Naive thymus-derived CD4-positive, alpha-beta T cell (primary cell): Measurements from ENCODE around the gene ERMP1. TPM values are rescaled to one million over a fixed set of nuclear protein-coding genes. Genes with fewer than 3 reads are reported as not detected.

Experiments
- ATAC-seq: fragments of 150-1000 bp; cut with Tn5 transposase; 2 replicates; pipeline ENCODE4 v1.10.0; 2021; ENCODE audit warnings: mild to moderate bottlenecking, moderate library complexity
- CTCF ChIA-PET: fragments of 350-600 bp; sonication (Branson Sonifier 250); formaldehyde crosslinking; loops from one replicate; lab custom pipeline; 2021; ENCODE audit warnings: antibody characterized with exemption; lab: Charles Lee
- POLR2A ChIA-PET: fragments of 350-600 bp; sonication (Branson Sonifier 250); formaldehyde crosslinking; loops from one replicate; lab custom pipeline; 2021; ENCODE audit warnings: antibody characterized with exemption, inconsistent platforms; lab: Charles Lee
- DNase-seq, 9 donors: peaks; one replicate each; pipeline versions ENCODE4 v3.0.0 to v3.0.0-alpha.2; 2020 to 2022; ENCODE audit warnings: mixed read lengths in 1 of 9
- H3K27ac ChIP-seq: one replicate; pipeline ENCODE4 v1.7.0; 2013; ENCODE audit warnings: mild to moderate bottlenecking, low read depth, low read length, moderate library complexity
- H3K27me3 ChIP-seq, 2 donors: one replicate each; pipeline ENCODE4 v1.7.0; 2013; ENCODE audit warnings: low read length in 2 of 2, mild to moderate bottlenecking in 2 of 2, moderate library complexity in 2 of 2; ENCODE audit not compliant: control insufficient read depth in 2 of 2, insufficient read depth in 2 of 2
- H3K36me3 ChIP-seq, 3 experiments: 1 replicate in 2 of 3; 2 replicates in 1 of 3; pipeline ENCODE4 v1.7.0; 2013; ENCODE audit warnings: low read length in 3 of 3, mild to moderate bottlenecking in 3 of 3, moderate library complexity in 1 of 3; ENCODE audit not compliant: insufficient read depth in 3 of 3, control insufficient read depth in 2 of 3
- H3K4me1 ChIP-seq, 2 donors: one replicate each; pipeline ENCODE4 v1.7.0; 2013; ENCODE audit warnings: low read length in 2 of 2, mild to moderate bottlenecking in 2 of 2, moderate library complexity in 1 of 2; ENCODE audit not compliant: control insufficient read depth in 2 of 2, insufficient read depth in 2 of 2
- H3K4me3 ChIP-seq: 2 replicates; pipeline ENCODE4 v1.7.0; 2013; ENCODE audit warnings: mild to moderate bottlenecking, low read length
- H3K9me3 ChIP-seq, 3 experiments: 1 replicate in 2 of 3; 2 replicates in 1 of 3; pipeline ENCODE4 v1.7.0; 2013; ENCODE audit warnings: low read length in 3 of 3; ENCODE audit not compliant: control insufficient read depth in 2 of 3
- H3K27ac Mint-ChIP-seq, 9 donors: one replicate each; pipeline ENCODE4 v1.8.0; 2020 to 2022; ENCODE audit warnings: mixed read lengths in 9 of 9, mild to moderate bottlenecking in 8 of 9, moderate library complexity in 5 of 9, inconsistent platforms in 2 of 9
- H3K27me3 Mint-ChIP-seq, 5 donors: one replicate each; pipeline ENCODE4 v1.8.0; 2021 to 2022; ENCODE audit warnings: mixed read lengths in 5 of 5, mild to moderate bottlenecking in 1 of 5
- H3K36me3 Mint-ChIP-seq, 5 donors: one replicate each; pipeline ENCODE4 v1.8.0; 2020 to 2022; ENCODE audit warnings: mixed read lengths in 5 of 5, mild to moderate bottlenecking in 3 of 5, inconsistent platforms in 1 of 5
- H3K4me1 Mint-ChIP-seq, 7 donors: one replicate each; pipeline ENCODE4 v1.8.0; 2020 to 2022; ENCODE audit warnings: mixed read lengths in 7 of 7, mild to moderate bottlenecking in 3 of 7, inconsistent platforms in 1 of 7
- H3K4me3 Mint-ChIP-seq, 10 donors: one replicate each; pipeline ENCODE4 v1.8.0; 2020 to 2022; ENCODE audit warnings: mild to moderate bottlenecking in 10 of 10, mixed read lengths in 10 of 10, moderate library complexity in 6 of 10, inconsistent platforms in 2 of 10
- H3K9me3 Mint-ChIP-seq, 11 donors: one replicate each; pipeline ENCODE4 v1.8.0; 2020 to 2022; ENCODE audit warnings: mixed read lengths in 11 of 11, mild to moderate bottlenecking in 4 of 11, inconsistent platforms in 1 of 11, moderate library complexity in 1 of 11
- intact Hi-C, 2 donors: fragments of 100-400 bp; cut with micrococcal nuclease; formaldehyde crosslinking; loops; one replicate each; pipeline ENCODE4 v1.15.1; 2023
- polyA plus RNA-seq, 2 donors: library from polyadenylated mRNA; unstranded; fragments of 300-500 nt; fragmentation: Illumina TruSeq; gene quantifications; one replicate each; pipeline ENCODE4 v1.2.3, GENCODE V29; 2021
- total RNA-seq, 6 experiments: library from RNA in 5 of 6; stranded (reverse) in 5 of 6; gene quantifications; 1 replicate in 5 of 6; 2 replicates in 1 of 6; pipeline ENCODE4 v1.2.3 and lab custom pipeline; 2021 to 2026

ERMP1 gene
- total and polyA plus RNA-seq, 7 experiments from 2014 or later, result 7.3 to 37.1 (median 13.0) TPM

DNA sequence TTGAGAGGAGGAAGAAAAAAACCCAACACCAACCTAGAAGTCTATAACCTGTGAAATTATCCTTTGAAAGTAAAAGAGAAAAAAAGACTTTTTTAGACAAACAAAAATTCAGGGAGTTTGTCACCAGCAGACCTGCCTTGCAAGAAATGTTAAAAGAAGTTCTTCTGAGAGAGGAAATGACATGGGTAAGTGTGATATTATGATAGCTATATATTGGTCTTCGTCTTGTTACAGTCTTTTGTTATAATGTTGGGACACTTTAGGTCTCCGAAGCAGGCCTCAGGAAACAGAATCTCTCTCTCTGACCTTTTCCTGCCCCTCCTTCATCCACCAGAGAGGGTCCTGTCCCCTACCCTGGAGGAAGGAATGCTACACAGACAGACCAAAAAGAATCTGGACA is 41.1 kb upstream of the ERMP1 start:
- no peak for DNase-seq
- no peak overlapping the region for H3K4me3 ChIP-seq
- peak overlapping the region in 1 of 10 donors; percentile 30 for H3K4me3 Mint-ChIP-seq
- H3K27me3 Mint-ChIP-seq, result no peaks in the 10 kb centered on the region
- H3K27ac Mint-ChIP-seq, result peak overlapping the region in 5 of 9 donors; percentile 10 to 63 (median 53)
- intact Hi-C loops, result no loop called here
- no peaks in the 10 kb centered on the region for H3K27me3 ChIP-seq
- peaks cover 0 to 3% (median 0%) of the 10 kb centered on the region in 11 donors for H3K9me3 Mint-ChIP-seq
- H3K36me3 ChIP-seq, result no peaks in the 10 kb centered on the region
- POLR2A ChIA-PET, result no interaction called here
- no peak for ATAC-seq
- no peaks in the 10 kb centered on the region for H3K9me3 ChIP-seq
- H3K27ac ChIP-seq, result no peak overlapping the region
- H3K36me3 Mint-ChIP-seq, result peaks cover 0 to 36% (median 19%) of the 10 kb centered on the region in 5 donors
- peaks cover 6 to 36% (median 14%) of the 10 kb centered on the region in 7 donors for H3K4me1 Mint-ChIP-seq
- CTCF ChIA-PET, result no interaction called here
- no peaks in the 10 kb centered on the region for H3K4me1 ChIP-seq

DNA sequence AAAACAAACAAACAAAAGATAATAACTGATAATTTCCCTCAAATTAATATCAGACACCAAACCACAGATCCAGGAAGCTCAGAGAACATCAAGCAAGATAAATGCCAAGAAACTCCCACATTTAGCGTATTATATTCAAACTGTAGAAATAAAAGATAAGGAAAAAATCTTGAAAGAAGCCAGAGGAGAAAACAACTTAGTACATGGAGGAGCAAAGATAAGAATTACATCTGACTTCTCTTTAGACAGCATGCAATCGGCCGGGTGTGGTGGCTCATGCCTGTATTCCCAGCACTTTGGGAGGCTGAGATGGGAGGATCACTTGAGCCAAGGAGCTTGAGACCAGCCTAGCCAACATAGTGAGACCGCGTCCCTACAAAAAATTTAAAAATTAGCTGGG is 40.5 kb upstream of the ERMP1 start:
- no peak overlapping the region for H3K4me3 ChIP-seq
- Mint-ChIP-seq H3K36me3 (peaks cover 0 to 36% (median 19%) of the 10 kb centered on the region in 5 donors), H3K9me3 (peaks cover 0 to 3% (median 0%) of the 10 kb centered on the region in 11 donors), H3K4me3 (no peak overlapping the region), H3K4me1 (peaks cover 6 to 34% (median 13%) of the 10 kb centered on the region in 7 donors), H3K27ac (peak overlapping the region in 3 of 9 donors; percentile 44 to 67 (median 63)), H3K27me3 (no peaks in the 10 kb centered on the region)
- intact Hi-C loops, result no loop called here
- H3K9me3 ChIP-seq, result no peaks in the 10 kb centered on the region
- DNase-seq, result no peak
- H3K36me3 ChIP-seq, result no peaks in the 10 kb centered on the region
- POLR2A ChIA-PET, result interaction anchor here (0.9 kb wide), 1 partner anchor 25 kb away, joined by 3 read pairs; no protein-coding TSS in a partner anchor
- H3K27ac ChIP-seq, result no peak overlapping the region
- CTCF ChIA-PET, result no interaction called here
- no peak for ATAC-seq
- no peaks in the 10 kb centered on the region for H3K4me1 ChIP-seq
- no peaks in the 10 kb centered on the region for H3K27me3 ChIP-seq

DNA sequence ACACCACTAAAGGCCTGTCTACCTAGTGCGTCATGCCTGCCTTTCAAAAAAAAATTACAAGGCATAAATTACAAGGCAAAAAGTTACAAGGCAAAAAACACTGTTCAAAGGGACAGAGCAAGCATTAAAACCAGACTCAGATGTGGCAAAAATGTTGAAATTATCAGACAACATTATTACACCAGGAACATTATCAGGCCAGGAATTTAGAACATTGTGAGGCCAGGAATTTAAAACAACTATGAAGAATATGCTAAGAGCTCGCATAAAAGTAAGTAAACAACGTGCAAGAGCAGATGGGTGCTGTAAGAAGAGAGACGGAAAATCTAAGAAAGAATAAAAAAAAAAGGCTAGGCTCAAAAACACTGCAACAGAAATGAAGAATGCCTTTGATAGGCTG is 39.6 kb upstream of the ERMP1 start:
- intact Hi-C loops, result no loop called here
- ChIA-PET CTCF (no interaction called here), POLR2A (interaction anchor here (0.7 kb wide), 1 partner anchor 29 kb away, joined by 6 read pairs; no protein-coding TSS in a partner anchor)
- Histone ChIP-seq H3K4me3 (no peak overlapping the region), H3K27me3 (no peaks in the 10 kb centered on the region), H3K36me3 (no peaks in the 10 kb centered on the region), H3K4me1 (no peaks in the 10 kb centered on the region), H3K9me3 (no peaks in the 10 kb centered on the region), H3K27ac (no peak overlapping the region)
- no peaks in the 10 kb centered on the region for H3K27me3 Mint-ChIP-seq
- no peak overlapping the region for H3K27ac Mint-ChIP-seq
- H3K4me1 Mint-ChIP-seq, result peaks cover 6 to 34% (median 13%) of the 10 kb centered on the region in 7 donors
- H3K4me3 Mint-ChIP-seq, result no peak overlapping the region
- DNase-seq (no peak), ATAC-seq (no peak)
- H3K9me3 Mint-ChIP-seq, result peaks cover 0 to 3% (median 0%) of the 10 kb centered on the region in 11 donors
- H3K36me3 Mint-ChIP-seq, result peaks cover 0 to 37% (median 18%) of the 10 kb centered on the region in 5 donors

DNA sequence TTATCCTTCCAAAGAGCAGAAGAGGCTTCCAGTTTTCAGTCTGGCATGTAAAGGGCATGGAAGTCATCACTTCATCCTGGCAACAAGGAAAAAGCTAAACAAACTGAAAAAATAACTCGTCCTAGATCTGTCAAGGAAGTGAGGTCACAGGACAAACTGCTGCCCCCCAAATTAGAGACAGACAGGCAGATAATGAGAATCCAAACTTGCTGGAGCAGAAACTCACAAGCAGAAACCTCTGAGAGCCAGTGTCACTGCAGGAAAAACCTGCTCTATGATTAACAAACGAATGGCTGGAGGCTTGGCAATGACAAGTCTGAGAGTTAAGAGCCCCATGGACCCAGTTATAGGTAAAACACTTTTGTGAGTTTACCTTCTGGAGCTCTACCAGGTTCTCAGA is 38.9 kb upstream of the ERMP1 start:
- peaks cover 0 to 41% (median 18%) of the 10 kb centered on the region in 5 donors for H3K36me3 Mint-ChIP-seq
- no peaks in the 10 kb centered on the region for H3K4me1 ChIP-seq
- no peak overlapping the region for H3K4me3 Mint-ChIP-seq
- no peak for DNase-seq
- H3K27me3 ChIP-seq, result no peaks in the 10 kb centered on the region
- no peak for ATAC-seq
- peaks cover 0 to 3% (median 0%) of the 10 kb centered on the region in 11 donors for H3K9me3 Mint-ChIP-seq
- no peak overlapping the region for H3K27ac Mint-ChIP-seq
- ChIA-PET CTCF (no interaction called here), POLR2A (no interaction called here)
- peaks cover 6 to 34% (median 13%) of the 10 kb centered on the region in 7 donors for H3K4me1 Mint-ChIP-seq
- H3K9me3 ChIP-seq, result no peaks in the 10 kb centered on the region
- no peaks in the 10 kb centered on the region for H3K27me3 Mint-ChIP-seq
- intact Hi-C loops, result no loop called here
- no peak overlapping the region for H3K4me3 ChIP-seq
- no peak overlapping the region for H3K27ac ChIP-seq
- no peaks in the 10 kb centered on the region for H3K36me3 ChIP-seq

DNA sequence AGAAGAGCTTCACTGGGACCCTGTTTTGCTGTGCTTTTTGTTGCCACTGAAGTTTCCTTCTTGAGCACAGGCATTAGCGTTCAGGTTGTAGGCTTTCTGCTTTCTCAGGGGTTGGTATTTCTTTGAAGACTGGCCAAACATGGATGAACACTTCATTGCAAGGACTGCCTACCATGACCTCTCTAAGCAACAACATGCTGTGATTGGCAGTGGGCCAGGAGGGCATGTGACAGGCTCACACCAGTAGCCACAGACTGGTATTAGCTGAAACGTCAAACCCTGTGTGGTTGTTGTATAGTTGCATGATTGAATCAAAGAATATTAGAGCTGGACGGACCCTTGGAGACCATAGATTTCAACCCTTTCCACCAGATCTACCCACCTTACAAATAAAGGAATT is 37.8 kb upstream of the ERMP1 start:
- no peaks in the 10 kb centered on the region for H3K27me3 ChIP-seq
- ChIA-PET POLR2A (interaction anchor here (0.6 kb wide), 1 partner anchor 18 kb away, joined by 3 read pairs; no protein-coding TSS in a partner anchor), CTCF (interaction anchor here (0.6 to 1.0 kb wide), 2 partner anchors 10 to 187 kb away, joined by 3 read pairs; no protein-coding TSS in a partner anchor)
- Mint-ChIP-seq H3K27me3 (no peaks in the 10 kb centered on the region), H3K9me3 (no peaks in the 10 kb centered on the region), H3K4me1 (peaks cover 6 to 27% (median 12%) of the 10 kb centered on the region in 7 donors), H3K4me3 (no peak overlapping the region), H3K36me3 (peaks cover 0 to 36% (median 13%) of the 10 kb centered on the region in 5 donors), H3K27ac (no peak overlapping the region)
- DNase-seq (no peak), ATAC-seq (no peak)
- intact Hi-C loops, result no loop called here
- H3K4me1 ChIP-seq, result no peaks in the 10 kb centered on the region
- H3K4me3 ChIP-seq, result no peak overlapping the region
- H3K27ac ChIP-seq, result no peak overlapping the region
- H3K9me3 ChIP-seq, result no peaks in the 10 kb centered on the region
- no peaks in the 10 kb centered on the region for H3K36me3 ChIP-seq

DNA sequence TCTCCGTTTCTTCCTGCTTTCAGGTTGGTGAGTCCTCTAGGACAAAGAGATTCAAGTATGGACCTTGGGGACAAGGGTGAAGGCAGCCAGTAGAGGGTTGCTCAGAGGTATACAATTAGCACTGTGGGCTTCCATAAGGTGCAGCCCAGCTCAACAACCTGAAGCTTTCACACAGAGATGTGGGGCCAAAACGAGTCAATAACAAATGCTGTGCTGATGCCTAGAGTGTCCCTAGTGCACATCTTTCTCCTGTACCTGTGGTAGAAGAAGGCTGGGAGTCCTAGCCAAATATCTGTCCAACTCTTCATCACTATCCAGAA is 37.1 kb upstream of the ERMP1 start:
- intact Hi-C loops, result no loop called here
- H3K4me1 ChIP-seq, result no peaks in the 10 kb centered on the region
- Mint-ChIP-seq H3K4me3 (no peak overlapping the region), H3K27me3 (no peaks in the 10 kb centered on the region), H3K36me3 (peaks cover 0 to 33% (median 9%) of the 10 kb centered on the region in 5 donors), H3K9me3 (no peaks in the 10 kb centered on the region), H3K4me1 (peaks cover 6 to 23% (median 11%) of the 10 kb centered on the region in 7 donors), H3K27ac (peak overlapping the region in 1 of 9 donors; percentile 18)
- no peaks in the 10 kb centered on the region for H3K36me3 ChIP-seq
- ChIA-PET CTCF (no interaction called here), POLR2A (interaction anchor here (0.6 kb wide), 1 partner anchor 17 kb away, joined by 3 read pairs; no protein-coding TSS in a partner anchor)
- H3K4me3 ChIP-seq, result no peak overlapping the region
- no peak for ATAC-seq
- no peak overlapping the region for H3K27ac ChIP-seq
- H3K27me3 ChIP-seq, result no peaks in the 10 kb centered on the region
- no peaks in the 10 kb centered on the region for H3K9me3 ChIP-seq
- no peak for DNase-seq
